BJ (cell line): ENCODE measurements around the gene CACNA1E. TPM values are rescaled to one million over a fixed set of nuclear protein-coding genes. Genes with fewer than 3 reads are reported as not detected.

Experiments used
- CTCF ChIA-PET: fragments of 350-600 bp; formaldehyde crosslinking; extraction: SDS; loops from one replicate; lab custom pipeline; 2021; ENCODE audit warnings: antibody characterized with exemption, inconsistent platforms; lab: Yijun Ruan, JAX
- POLR2A ChIA-PET: fragments of 300-600 bp; sonication (Branson Sonifier 250); formaldehyde crosslinking; extraction: SDS; loops from one replicate; lab custom pipeline; 2021; ENCODE audit warnings: antibody characterized with exemption; lab: Charles Lee
- DNase-seq: peaks from one replicate; pipeline ENCODE4 v3.0.0-alpha.2; 2011; ENCODE audit warnings: low read depth
- H3K27me3 ChIP-seq: 2 replicates; pipeline ENCODE4 v1.6.0; 2011; ENCODE audit warnings: low read length; ENCODE audit not compliant: control insufficient read depth, insufficient read depth
- H3K36me3 ChIP-seq: 2 replicates; pipeline ENCODE4 v1.5.1; 2011; ENCODE audit warnings: low read length; ENCODE audit not compliant: control insufficient read depth, insufficient read depth
- H3K4me3 ChIP-seq: 2 replicates; pipeline ENCODE4 v1.5.1; 2011; ENCODE audit warnings: low read depth, mild to moderate bottlenecking, control low read depth, low read length
- CTCF ChIP-seq: IDR thresholded peaks from 2 replicates; pipeline ENCODE4 v1.5.1; 2011; ENCODE audit warnings: low read depth, mild to moderate bottlenecking, control low read depth, inconsistent platforms, low read length, moderate library complexity; ENCODE audit not compliant: insufficient read depth
- polyA plus RNA-seq: library from polyadenylated mRNA; depleted of rRNA; stranded (reverse); fragments of >200 nt; gene quantifications from 2 replicates; pipeline ENCODE4 v1.2.3, GENCODE V29; 2011

The CACNA1E gene
- polyA plus RNA-seq, 1 experiment, result not detected

- Histone ChIP-seq H3K27me3 (no peaks in the 10 kb centered on the region), H3K4me3 (no peak overlapping the region), H3K36me3 (no peaks in the 10 kb centered on the region)
- DNase-seq, result no peak
- no peak for TF ChIP-seq CTCF
- ChIA-PET CTCF (no interaction called here), POLR2A (no interaction called here)
Observed at GRCh38 chr1:181777286-181777685, 294.0 kb downstream of the CACNA1E start.

DNA sequence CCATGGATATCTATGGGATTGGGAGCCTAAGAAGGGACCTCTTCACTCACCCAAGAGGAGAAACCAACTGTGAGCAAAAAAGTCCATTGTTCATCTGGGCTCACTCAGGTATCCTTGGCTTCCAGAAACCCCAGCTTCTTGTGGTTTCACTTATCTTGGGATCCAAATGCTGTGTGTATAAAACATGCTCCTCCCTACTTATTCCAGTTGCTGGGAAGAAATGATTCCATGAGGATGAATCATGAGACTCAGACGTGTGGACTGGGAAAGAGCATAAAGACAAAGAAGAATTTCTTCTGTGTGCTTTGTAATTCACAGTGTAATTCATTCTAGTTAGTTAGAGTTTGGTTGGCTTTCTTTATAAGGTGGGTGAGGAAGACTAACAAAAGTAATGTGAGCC is 294.5 kb downstream of the CACNA1E start:
- no peak for TF ChIP-seq CTCF
- ChIA-PET CTCF (no interaction called here), POLR2A (no interaction called here)
- no peaks in the 10 kb centered on the region for H3K36me3 ChIP-seq
- DNase-seq, result no peak
- no peaks in the 10 kb centered on the region for H3K27me3 ChIP-seq
- no peak overlapping the region for H3K4me3 ChIP-seq

DNA sequence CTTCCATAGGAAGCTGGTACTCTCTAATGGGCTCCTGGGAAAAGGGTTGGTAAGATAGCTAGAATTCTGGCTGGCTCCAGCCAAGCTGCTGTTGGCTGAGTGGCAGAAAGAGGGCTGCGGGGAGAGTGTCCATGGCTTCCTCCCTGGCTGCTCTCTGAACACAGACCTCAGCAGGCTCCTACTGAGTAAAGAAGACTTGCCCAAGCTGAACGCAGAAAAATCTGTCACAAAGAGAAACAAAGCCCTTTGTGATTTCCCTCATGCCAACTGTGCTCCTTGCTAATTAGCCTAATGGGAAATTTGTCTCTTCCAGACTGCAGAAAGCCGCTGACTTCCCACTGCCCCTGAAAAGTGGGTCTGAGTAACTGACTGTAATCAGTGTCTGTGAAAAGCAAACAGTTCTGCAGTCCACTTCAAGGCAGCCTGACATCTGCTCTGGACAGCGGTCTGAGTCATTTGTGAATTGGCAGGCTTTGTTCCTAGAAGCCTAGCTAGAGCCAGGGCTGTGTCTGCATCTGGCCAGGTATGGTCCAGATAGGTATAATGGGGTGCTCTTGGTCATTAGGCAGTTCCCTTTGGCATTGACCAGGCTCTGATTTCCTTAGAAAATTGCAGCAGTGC is 295.4 kb downstream of the CACNA1E start:
- POLR2A ChIA-PET, result no interaction called here
- CTCF ChIA-PET, result interaction anchor here (0.9 kb wide), 1 partner anchor 22 kb away, joined by 3 read pairs; no protein-coding TSS in a partner anchor
- DNase-seq, result no peak
- H3K27me3 ChIP-seq, result no peaks in the 10 kb centered on the region
- TF ChIP-seq CTCF, result no peak
- H3K4me3 ChIP-seq, result no peak overlapping the region
- H3K36me3 ChIP-seq, result no peaks in the 10 kb centered on the region

GRCh38 chr1:181779343-181779742 is 296.0 kb downstream of the CACNA1E start:
- TF ChIP-seq CTCF, result no peak
- ChIA-PET POLR2A (no interaction called here), CTCF (no interaction called here)
- Histone ChIP-seq H3K36me3 (no peaks in the 10 kb centered on the region), H3K27me3 (no peaks in the 10 kb centered on the region), H3K4me3 (no peak overlapping the region)
- no peak for DNase-seq

GRCh38 chr1:181783208-181783607 is 299.9 kb downstream of the CACNA1E start:
- DNase-seq, result no peak
- POLR2A ChIA-PET, result no interaction called here
- Histone ChIP-seq H3K4me3 (no peak overlapping the region), H3K36me3 (no peaks in the 10 kb centered on the region), H3K27me3 (no peaks in the 10 kb centered on the region)
- CTCF ChIA-PET, result no interaction called here
- TF ChIP-seq CTCF, result no peak
